K562 (cell line): ENCODE measurements around the gene NUPR1.

Source experiments
- CBX8 ChIP-seq: fragments of 200-600 bp; sonication (generic); IDR thresholded peaks from 2 replicates; pipeline ENCODE4 v1.6.1; 2012; ENCODE audit warnings: borderline replicate concordance, mixed run types, low read depth, mild to moderate bottlenecking, moderate library complexity, mixed read lengths, low read length, control low read depth, inconsistent platforms; ENCODE audit not compliant: poor library complexity, severe bottlenecking; ENCODE audit errors: extremely low read depth
- HDAC2 ChIP-seq: fragments of 450-650 bp; IDR thresholded peaks from 2 replicates; pipeline ENCODE4 v1.6.1; 2016; ENCODE audit warnings: mild to moderate bottlenecking
- JUN ChIP-seq, 2 experiments: sonication (generic) in 1 of 2; formaldehyde crosslinking in 1 of 2; IDR thresholded peaks; 2 replicates each; pipeline versions ENCODE4 v1.6.1 to v1.8.0; 2012 to 2022; ENCODE audit warnings: borderline replicate concordance in 2 of 2, mild to moderate bottlenecking in 2 of 2, improper control_type of control experiment in 1 of 2, low read depth in 1 of 2, low read length in 1 of 2, missing genetic modification reagents in 1 of 2
- TBP ChIP-seq: optimal IDR thresholded peaks from 2 replicates; pipeline ENCODE3; 2011; ENCODE audit warnings: low read depth, low read length, improper control_type of control experiment
- TEAD2 ChIP-seq: fragments of 450-650 bp; IDR thresholded peaks from 2 replicates; pipeline ENCODE4 v1.6.1; 2016; ENCODE audit warnings: missing genetic modification characterization, control low read depth, missing compliant biosample characterization
- ZNF717 ChIP-seq: fragments of 250-450 bp; sonication (Bioruptor Pico); IDR thresholded peaks from 2 replicates; pipeline ENCODE4 v1.5.0; 2021
- ZNF766 ChIP-seq: fragments of 200-800 bp; sonication (Bioruptor generic); conservative IDR thresholded peaks from 2 replicates; pipeline ENCODE4 v1.6.1; 2016; ENCODE audit warnings: missing genetic modification characterization, missing compliant biosample characterization
- TF ChIP-seq, protein P1 (sequence below): IDR thresholded peaks from 3 replicates; pipeline ENCODE4 v1.6.1; 2011; ENCODE audit warnings: borderline replicate concordance, mild to moderate bottlenecking; ENCODE audit not compliant: insufficient read length, insufficient read depth
- TF ChIP-seq, protein P2 (sequence below), 3 experiments: IDR thresholded peaks in 2 of 3; conservative IDR thresholded peaks in 1 of 3; 2 replicates each; pipeline ENCODE4 v1.5.1; 2011 to 2012; ENCODE audit warnings: low read length in 3 of 3, mild to moderate bottlenecking in 3 of 3, control low read depth in 2 of 3, improper control_type of control experiment in 1 of 3, inconsistent platforms in 1 of 3, low read depth in 1 of 3, mixed read lengths in 1 of 3, moderate library complexity in 1 of 3; ENCODE audit not compliant: insufficient read depth in 2 of 3
- TF ChIP-seq, protein P3 (sequence below): sonication (generic); formaldehyde crosslinking; IDR thresholded peaks from 2 replicates; pipeline ENCODE4 v1.8.1; 2023; ENCODE audit warnings: mild to moderate bottlenecking, missing genetic modification reagents

DNA sequence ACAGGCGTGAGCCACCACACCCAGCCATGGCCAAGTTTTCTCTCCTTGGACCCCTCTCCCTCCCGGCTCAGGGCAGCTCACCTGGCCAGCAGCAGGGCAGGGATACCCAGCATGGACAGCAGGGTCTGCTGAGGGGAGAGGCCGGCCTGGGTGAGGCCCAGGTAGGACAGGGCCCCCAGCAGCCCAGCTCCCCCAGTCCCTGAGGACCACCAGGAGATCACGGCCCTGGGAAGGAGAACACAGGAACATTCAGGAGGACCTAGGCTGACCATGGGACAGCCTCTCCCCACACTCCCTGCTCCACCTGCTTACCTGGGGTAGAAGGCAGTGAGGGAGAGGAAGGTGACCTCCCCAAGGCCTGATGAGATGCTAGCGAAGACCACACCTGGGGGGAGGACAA is 52.5 kb downstream of the NUPR1 start:
- TF ChIP-seq JUN (IDR thresholded peaks at IDR 0.05; ENCODE audit: borderline replicate concordance, low read depth, low read length) (no peak), JUN (CRISPR knock-in tag; IDR thresholded peaks at IDR 0.05; ENCODE audit: borderline replicate concordance) (no peak), TEAD2 (tag) (no peak), TBP (no peak), ZNF766 (no peak), ZNF717 (no peak), HDAC2 (no peak), CBX8 (no peak)
- TF ChIP-seq, protein P1, sequence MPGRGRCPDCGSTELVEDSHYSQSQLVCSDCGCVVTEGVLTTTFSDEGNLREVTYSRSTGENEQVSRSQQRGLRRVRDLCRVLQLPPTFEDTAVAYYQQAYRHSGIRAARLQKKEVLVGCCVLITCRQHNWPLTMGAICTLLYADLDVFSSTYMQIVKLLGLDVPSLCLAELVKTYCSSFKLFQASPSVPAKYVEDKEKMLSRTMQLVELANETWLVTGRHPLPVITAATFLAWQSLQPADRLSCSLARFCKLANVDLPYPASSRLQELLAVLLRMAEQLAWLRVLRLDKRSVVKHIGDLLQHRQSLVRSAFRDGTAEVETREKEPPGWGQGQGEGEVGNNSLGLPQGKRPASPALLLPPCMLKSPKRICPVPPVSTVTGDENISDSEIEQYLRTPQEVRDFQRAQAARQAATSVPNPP: no peak
- TF ChIP-seq, protein P2, sequence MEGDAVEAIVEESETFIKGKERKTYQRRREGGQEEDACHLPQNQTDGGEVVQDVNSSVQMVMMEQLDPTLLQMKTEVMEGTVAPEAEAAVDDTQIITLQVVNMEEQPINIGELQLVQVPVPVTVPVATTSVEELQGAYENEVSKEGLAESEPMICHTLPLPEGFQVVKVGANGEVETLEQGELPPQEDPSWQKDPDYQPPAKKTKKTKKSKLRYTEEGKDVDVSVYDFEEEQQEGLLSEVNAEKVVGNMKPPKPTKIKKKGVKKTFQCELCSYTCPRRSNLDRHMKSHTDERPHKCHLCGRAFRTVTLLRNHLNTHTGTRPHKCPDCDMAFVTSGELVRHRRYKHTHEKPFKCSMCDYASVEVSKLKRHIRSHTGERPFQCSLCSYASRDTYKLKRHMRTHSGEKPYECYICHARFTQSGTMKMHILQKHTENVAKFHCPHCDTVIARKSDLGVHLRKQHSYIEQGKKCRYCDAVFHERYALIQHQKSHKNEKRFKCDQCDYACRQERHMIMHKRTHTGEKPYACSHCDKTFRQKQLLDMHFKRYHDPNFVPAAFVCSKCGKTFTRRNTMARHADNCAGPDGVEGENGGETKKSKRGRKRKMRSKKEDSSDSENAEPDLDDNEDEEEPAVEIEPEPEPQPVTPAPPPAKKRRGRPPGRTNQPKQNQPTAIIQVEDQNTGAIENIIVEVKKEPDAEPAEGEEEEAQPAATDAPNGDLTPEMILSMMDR (IDR thresholded peaks at IDR 0.05 in 2 of 3, conservative IDR thresholded peaks at IDR 0.05 in 1 of 3; ENCODE audit: insufficient read depth in 2 of 3, low read depth in 1 of 3, low read length in 3 of 3): no peak
- TF ChIP-seq, protein P3, sequence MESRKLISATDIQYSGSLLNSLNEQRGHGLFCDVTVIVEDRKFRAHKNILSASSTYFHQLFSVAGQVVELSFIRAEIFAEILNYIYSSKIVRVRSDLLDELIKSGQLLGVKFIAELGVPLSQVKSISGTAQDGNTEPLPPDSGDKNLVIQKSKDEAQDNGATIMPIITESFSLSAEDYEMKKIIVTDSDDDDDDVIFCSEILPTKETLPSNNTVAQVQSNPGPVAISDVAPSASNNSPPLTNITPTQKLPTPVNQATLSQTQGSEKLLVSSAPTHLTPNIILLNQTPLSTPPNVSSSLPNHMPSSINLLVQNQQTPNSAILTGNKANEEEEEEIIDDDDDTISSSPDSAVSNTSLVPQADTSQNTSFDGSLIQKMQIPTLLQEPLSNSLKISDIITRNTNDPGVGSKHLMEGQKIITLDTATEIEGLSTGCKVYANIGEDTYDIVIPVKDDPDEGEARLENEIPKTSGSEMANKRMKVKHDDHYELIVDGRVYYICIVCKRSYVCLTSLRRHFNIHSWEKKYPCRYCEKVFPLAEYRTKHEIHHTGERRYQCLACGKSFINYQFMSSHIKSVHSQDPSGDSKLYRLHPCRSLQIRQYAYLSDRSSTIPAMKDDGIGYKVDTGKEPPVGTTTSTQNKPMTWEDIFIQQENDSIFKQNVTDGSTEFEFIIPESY: no peak
